MM.1S (cell line): ENCODE measurements around the gene HBA1.

Experiments
- DNase-seq: peaks from one replicate; pipeline ENCODE4 v3.0.0-alpha.2; 2015
- H2AFZ ChIP-seq: fragments of 300-600 bp; sonication (generic); 2 replicates; pipeline ENCODE4 v1.6.0; 2016; ENCODE audit warnings: antibody characterized with exemption, low read length
- H3F3A ChIP-seq: fragments of 300-600 bp; sonication (generic); 2 replicates; pipeline ENCODE4 v1.6.1; 2016; ENCODE audit warnings: mild to moderate bottlenecking, antibody characterized with exemption, low read length, moderate library complexity, mixed read lengths; ENCODE audit not compliant: insufficient read depth
- H3K27ac ChIP-seq: fragments of 300-600 bp; sonication (generic); 2 replicates; pipeline ENCODE4 v1.5.1; 2016; ENCODE audit warnings: mild to moderate bottlenecking, low read length
- H3K27me3 ChIP-seq: fragments of 300-600 bp; sonication (generic); replicated peaks from 2 replicates; pipeline ENCODE4 v1.6.0; 2016; ENCODE audit warnings: low read length; ENCODE audit not compliant: insufficient read depth
- H3K36me3 ChIP-seq: fragments of 300-600 bp; sonication (generic); replicated peaks from 2 replicates; pipeline ENCODE4 v1.6.1; 2016; ENCODE audit warnings: mild to moderate bottlenecking, low read length, mixed read lengths; ENCODE audit not compliant: insufficient read depth
- H3K4me1 ChIP-seq: fragments of 300-600 bp; sonication (generic); 2 replicates; pipeline ENCODE4 v1.6.1; 2016; ENCODE audit warnings: low read length, mixed read lengths
- H3K4me2 ChIP-seq: fragments of 300-600 bp; sonication (generic); 2 replicates; pipeline ENCODE4 v1.6.0; 2016; ENCODE audit warnings: low read depth, low read length
- H3K4me3 ChIP-seq: fragments of 300-600 bp; sonication (generic); 2 replicates; pipeline ENCODE4 v1.5.1; 2016; ENCODE audit warnings: low read length, mixed read lengths
- H3K79me2 ChIP-seq: fragments of 300-600 bp; sonication (generic); 2 replicates; pipeline ENCODE4 v1.6.1; 2016; ENCODE audit warnings: mixed run types, low read length, mixed read lengths
- H3K9ac ChIP-seq: fragments of 300-600 bp; sonication (generic); 2 replicates; pipeline ENCODE4 v1.6.1; 2016; ENCODE audit warnings: low read length, mixed read lengths
- H3K9me2 ChIP-seq: fragments of 300-600 bp; sonication (generic); replicated peaks from 2 replicates; pipeline ENCODE4 v1.6.1; 2016; ENCODE audit warnings: mild to moderate bottlenecking, low read length, mixed read lengths; ENCODE audit not compliant: insufficient read depth
- H3K9me3 ChIP-seq: fragments of 300-600 bp; sonication (generic); replicated peaks from 2 replicates; pipeline ENCODE4 v1.6.1; 2016; ENCODE audit warnings: mild to moderate bottlenecking, low read length, mixed read lengths; ENCODE audit not compliant: insufficient read depth
- H4K20me1 ChIP-seq: fragments of 300-600 bp; sonication (generic); 2 replicates; pipeline ENCODE4 v1.6.1; 2016; ENCODE audit warnings: mild to moderate bottlenecking, low read length, moderate library complexity, mixed read lengths; ENCODE audit not compliant: insufficient read depth
- CTCF ChIP-seq: fragments of 300-600 bp; sonication (generic); IDR thresholded peaks from 2 replicates; pipeline ENCODE4 v1.5.1; 2016; ENCODE audit warnings: antibody characterized with exemption, low read length, mixed read lengths
- EZH2 ChIP-seq: fragments of 300-600 bp; sonication (generic); optimal IDR thresholded peaks from 2 replicates; pipeline ENCODE3; 2017; ENCODE audit warnings: low read depth, mild to moderate bottlenecking, antibody characterized with exemption, low read length, mixed read lengths
- EZH2phosphoT487 ChIP-seq: fragments of 300-600 bp; sonication (generic); IDR thresholded peaks from 2 replicates; pipeline ENCODE4 v1.6.1; 2018; ENCODE audit warnings: antibody characterized with exemption, low read length

Gene HBA1

GRCh38 chr16:212999-213398 is 36.5 kb downstream of the HBA1 start:
- no peak overlapping the region for H2AFZ ChIP-seq
- no peaks in the 10 kb centered on the region for H3K4me1 ChIP-seq
- DNase-seq, result no peak
- no peaks in the 10 kb centered on the region for H3K9me2 ChIP-seq
- 0 out of 2 replicates have a peak, but pooled peaks cover 3% of the 10 kb centered on the region for H4K20me1 ChIP-seq
- H3K27me3 ChIP-seq, result no peaks in the 10 kb centered on the region
- H3F3A ChIP-seq, result no peaks in the 10 kb centered on the region
- no peak overlapping the region for H3K4me3 ChIP-seq
- peaks cover 65% of the 10 kb centered on the region for H3K79me2 ChIP-seq
- no peak overlapping the region for H3K4me2 ChIP-seq
- TF ChIP-seq EZH2 (no peak), CTCF (no peak), EZH2phosphoT487 (no peak)
- no peak overlapping the region for H3K27ac ChIP-seq
- no peak overlapping the region for H3K9ac ChIP-seq
- peaks cover 10% of the 10 kb centered on the region for H3K36me3 ChIP-seq
- H3K9me3 ChIP-seq, result no peaks in the 10 kb centered on the region

- Histone ChIP-seq H3K36me3 (peaks cover 9% of the 10 kb centered on the region), H3K27me3 (no peaks in the 10 kb centered on the region), H3F3A (no peaks in the 10 kb centered on the region), H2AFZ (no peak overlapping the region), H3K9ac (no peak overlapping the region), H3K4me1 (no peaks in the 10 kb centered on the region), H3K4me3 (no peak overlapping the region), H3K27ac (no peak overlapping the region), H4K20me1 (no peaks in the 10 kb centered on the region; the same call in 1 of the 2 replicates), H3K4me2 (no peak overlapping the region), H3K9me3 (no peaks in the 10 kb centered on the region), H3K79me2 (peaks cover 72% of the 10 kb centered on the region), H3K9me2 (no peaks in the 10 kb centered on the region)
- DNase-seq, result no peak
- no peak for TF ChIP-seq EZH2
- TF ChIP-seq EZH2phosphoT487, result no peak
- TF ChIP-seq CTCF, result no peak
Measured at GRCh38 chr16:220021-220420, 43.5 kb downstream of the HBA1 start.
